DND-41 (cell line): ENCODE measurements around the gene CSRP3.

Experiments
- ATAC-seq: fragments of 200-7000 bp; cut with Tn5 transposase; 3 replicates; pipeline ENCODE4 v1.9.1; 2021; ENCODE audit warnings: low read depth; ENCODE audit not compliant: insufficient read depth
- DNase-seq: peaks from one replicate; pipeline ENCODE4 v3.0.0-alpha.2; 2020
- H2AFZ ChIP-seq: 2 replicates; pipeline ENCODE4 v1.6.0; 2012; ENCODE audit warnings: low read depth, low read length
- H3K27ac ChIP-seq: 2 replicates; pipeline ENCODE4 v1.5.1; 2012; ENCODE audit warnings: low read length, inconsistent platforms
- H3K27me3 ChIP-seq: fragments of 200-600 bp; sonication (generic); 2 replicates; pipeline ENCODE4 v1.6.0; 2012; ENCODE audit warnings: low read length, mild to moderate bottlenecking, inconsistent platforms; ENCODE audit not compliant: insufficient read depth, poor library complexity
- H3K36me3 ChIP-seq: 2 replicates; pipeline ENCODE4 v1.5.1; 2012; ENCODE audit warnings: low read length, inconsistent platforms; ENCODE audit not compliant: insufficient read depth
- H3K4me1 ChIP-seq: 2 replicates; pipeline ENCODE4 v1.5.1; 2012; ENCODE audit warnings: mild to moderate bottlenecking, low read length; ENCODE audit not compliant: insufficient read depth
- H3K4me2 ChIP-seq: 2 replicates; pipeline ENCODE4 v1.6.0; 2012; ENCODE audit warnings: mild to moderate bottlenecking, moderate library complexity, low read length, inconsistent platforms; ENCODE audit not compliant: insufficient read depth
- H3K4me3 ChIP-seq, 2 experiments: fragments of 200-600 bp in 1 of 2; shearing (Covaris generic) in 1 of 2; 2 replicates each; pipeline ENCODE4 v1.5.1; 2012 to 2016; ENCODE audit warnings: inconsistent platforms in 2 of 2, low read length in 2 of 2, mild to moderate bottlenecking in 2 of 2, low read depth in 1 of 2, moderate library complexity in 1 of 2
- H3K79me2 ChIP-seq: 2 replicates; pipeline ENCODE4 v1.6.0; 2012; ENCODE audit warnings: low read length, inconsistent platforms; ENCODE audit not compliant: insufficient read depth
- H3K9ac ChIP-seq: 2 replicates; pipeline ENCODE4 v1.6.0; 2012; ENCODE audit warnings: low read depth, mild to moderate bottlenecking, inconsistent platforms, low read length, moderate library complexity
- H3K9me3 ChIP-seq: 2 replicates; pipeline ENCODE4 v1.5.1; 2012; ENCODE audit warnings: low read length, moderate library complexity, mild to moderate bottlenecking, inconsistent platforms; ENCODE audit not compliant: insufficient read depth, severe bottlenecking
- H4K20me1 ChIP-seq: 2 replicates; pipeline ENCODE4 v1.6.0; 2012; ENCODE audit warnings: low read length; ENCODE audit not compliant: insufficient read depth
- EZH2 ChIP-seq: IDR thresholded peaks from 3 replicates; pipeline ENCODE4 v1.6.1; 2012; ENCODE audit warnings: borderline replicate concordance, low read depth, mild to moderate bottlenecking, moderate library complexity, low read length, inconsistent platforms; ENCODE audit not compliant: severe bottlenecking
- TF ChIP-seq, protein P1 (sequence below): IDR thresholded peaks from 2 replicates; pipeline ENCODE4 v1.5.1; 2012; ENCODE audit warnings: borderline replicate concordance, low read length, moderate library complexity, mild to moderate bottlenecking; ENCODE audit not compliant: poor library complexity, severe bottlenecking; ENCODE audit errors: extremely low read depth

CSRP3 gene

DNA sequence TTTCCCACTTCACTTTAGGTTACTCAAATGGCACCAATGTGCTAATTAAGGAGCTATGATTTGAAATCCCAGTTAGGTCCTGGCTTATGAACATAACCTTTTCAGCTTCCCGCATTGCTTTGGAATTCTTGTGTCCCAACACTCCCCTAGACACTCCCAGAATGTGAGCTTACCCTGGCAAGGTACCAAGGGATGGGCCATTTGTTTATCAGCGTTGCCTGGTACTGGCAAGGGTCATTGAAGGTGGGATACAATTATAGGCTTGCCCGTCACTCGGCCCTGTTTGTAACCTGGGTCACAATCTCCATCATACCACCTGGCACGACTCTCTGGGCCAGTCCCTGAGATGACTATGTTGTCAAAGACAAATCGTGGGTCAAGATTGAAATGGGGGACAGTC lies 5.4 kb downstream of the CSRP3 start:
- no peaks in the 10 kb centered on the region for H3K79me2 ChIP-seq
- no peak overlapping the region for H3K27ac ChIP-seq
- H3K9ac ChIP-seq: no peak overlapping the region
- H3K9me3 ChIP-seq: no peaks in the 10 kb centered on the region
- no peak overlapping the region for H2AFZ ChIP-seq
- no peak overlapping the region for H3K4me2 ChIP-seq
- H4K20me1 ChIP-seq: no peaks in the 10 kb centered on the region
- no peaks in the 10 kb centered on the region for H3K36me3 ChIP-seq
- TF ChIP-seq, protein P1, sequence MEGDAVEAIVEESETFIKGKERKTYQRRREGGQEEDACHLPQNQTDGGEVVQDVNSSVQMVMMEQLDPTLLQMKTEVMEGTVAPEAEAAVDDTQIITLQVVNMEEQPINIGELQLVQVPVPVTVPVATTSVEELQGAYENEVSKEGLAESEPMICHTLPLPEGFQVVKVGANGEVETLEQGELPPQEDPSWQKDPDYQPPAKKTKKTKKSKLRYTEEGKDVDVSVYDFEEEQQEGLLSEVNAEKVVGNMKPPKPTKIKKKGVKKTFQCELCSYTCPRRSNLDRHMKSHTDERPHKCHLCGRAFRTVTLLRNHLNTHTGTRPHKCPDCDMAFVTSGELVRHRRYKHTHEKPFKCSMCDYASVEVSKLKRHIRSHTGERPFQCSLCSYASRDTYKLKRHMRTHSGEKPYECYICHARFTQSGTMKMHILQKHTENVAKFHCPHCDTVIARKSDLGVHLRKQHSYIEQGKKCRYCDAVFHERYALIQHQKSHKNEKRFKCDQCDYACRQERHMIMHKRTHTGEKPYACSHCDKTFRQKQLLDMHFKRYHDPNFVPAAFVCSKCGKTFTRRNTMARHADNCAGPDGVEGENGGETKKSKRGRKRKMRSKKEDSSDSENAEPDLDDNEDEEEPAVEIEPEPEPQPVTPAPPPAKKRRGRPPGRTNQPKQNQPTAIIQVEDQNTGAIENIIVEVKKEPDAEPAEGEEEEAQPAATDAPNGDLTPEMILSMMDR: no peak
- TF ChIP-seq EZH2: no peak
- H3K4me3 ChIP-seq: no peak overlapping the region
- H3K4me1 ChIP-seq: no peaks in the 10 kb centered on the region
- ATAC-seq (no peak), DNase-seq (no peak)
- peaks cover 3% of the 10 kb centered on the region for H3K27me3 ChIP-seq

DNA sequence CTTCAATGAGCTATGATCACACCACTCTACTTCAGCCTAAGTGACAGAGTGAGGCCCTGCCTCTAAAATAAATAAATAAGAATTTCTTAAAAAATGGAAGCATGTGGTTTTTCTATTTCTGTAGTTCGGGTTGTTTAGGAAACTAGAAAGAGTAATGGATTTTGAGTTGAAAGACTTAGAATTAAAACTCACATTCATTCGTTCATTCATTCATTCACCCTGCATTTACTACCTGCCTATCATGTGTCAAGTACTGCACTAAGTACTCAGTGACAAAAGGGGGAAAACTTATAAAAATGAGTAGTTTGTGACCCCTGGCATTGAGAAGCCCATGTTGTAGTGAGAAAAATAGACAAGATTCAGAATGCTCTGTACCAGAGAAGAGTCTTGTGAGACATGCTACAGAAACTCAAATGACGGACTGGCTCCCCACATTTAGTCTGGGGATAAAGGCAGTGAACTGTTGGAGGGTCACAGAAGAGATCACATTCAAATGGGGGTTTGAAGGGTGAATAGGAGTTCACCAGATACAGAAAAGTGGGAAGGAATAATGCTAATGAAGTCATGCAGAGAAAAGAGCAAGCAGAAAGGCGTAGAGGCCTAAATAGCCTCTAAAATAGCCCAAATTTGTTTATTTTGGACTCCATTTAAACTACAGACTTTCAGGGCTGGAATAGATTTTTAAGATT lies 7.0 kb downstream of the CSRP3 start:
- ATAC-seq (no peak), DNase-seq (no peak)
- Histone ChIP-seq H3K27me3 (peaks cover 3% of the 10 kb centered on the region), H3K36me3 (no peaks in the 10 kb centered on the region), H4K20me1 (no peaks in the 10 kb centered on the region), H3K9ac (no peak overlapping the region), H2AFZ (no peak overlapping the region), H3K4me3 (no peak overlapping the region), H3K27ac (no peak overlapping the region), H3K9me3 (no peaks in the 10 kb centered on the region), H3K4me1 (no peaks in the 10 kb centered on the region), H3K79me2 (no peaks in the 10 kb centered on the region), H3K4me2 (no peak overlapping the region)
- no peak for TF ChIP-seq EZH2
- TF ChIP-seq, protein P1: no peak

GRCh38 chr11:19193916-19194315 lies 7.9 kb downstream of the CSRP3 start:
- H3K9me3 ChIP-seq: no peaks in the 10 kb centered on the region
- H2AFZ ChIP-seq: no peak overlapping the region
- H4K20me1 ChIP-seq: no peaks in the 10 kb centered on the region
- TF ChIP-seq, protein P1: no peak
- no peak for TF ChIP-seq EZH2
- ATAC-seq: no peak
- H3K79me2 ChIP-seq: no peaks in the 10 kb centered on the region
- no peak overlapping the region for H3K27ac ChIP-seq
- no peak overlapping the region for H3K9ac ChIP-seq
- no peaks in the 10 kb centered on the region for H3K36me3 ChIP-seq
- no peaks in the 10 kb centered on the region for H3K4me1 ChIP-seq
- no peak for DNase-seq
- peaks cover 3% of the 10 kb centered on the region for H3K27me3 ChIP-seq
- H3K4me3 ChIP-seq: no peak overlapping the region
- H3K4me2 ChIP-seq: no peak overlapping the region
